Activated CD4-positive, alpha-beta T cell treated with anti-CD3 and anti-CD28 coated beads for 36 hours (primary cell): ENCODE data around the gene MTX1. TPM values are rescaled to one million over a fixed set of nuclear protein-coding genes. Genes with fewer than 3 reads are reported as not detected.
"Not testable (repeated sequence)": the region's sequence is repeated elsewhere in the genome, so short reads cannot be mapped to it uniquely, and the experiment has no call there.

ENCODE experiments used
- ATAC-seq: fragments of 200-7000 bp; cut with Tn5 transposase; one replicate; pipeline ENCODE4 v1.10.0; 2021; ENCODE audit warnings: mild to moderate bottlenecking, moderate library complexity
- CTCF ChIA-PET: fragments of 350-600 bp; sonication (Branson Sonifier 250); formaldehyde crosslinking; loops from one replicate; lab custom pipeline; 2021; ENCODE audit warnings: antibody characterized with exemption; lab: Charles Lee
- POLR2A ChIA-PET: fragments of 350-600 bp; sonication (Branson Sonifier 250); formaldehyde crosslinking; loops from one replicate; lab custom pipeline; 2021; ENCODE audit warnings: antibody characterized with exemption, inconsistent platforms; lab: Charles Lee
- DNase-seq: peaks from one replicate; pipeline ENCODE4 v3.0.0-alpha.2; 2020
- H3K27ac Mint-ChIP-seq: one replicate; pipeline ENCODE4 v1.8.0; 2021; ENCODE audit warnings: mixed read lengths
- H3K27me3 Mint-ChIP-seq: one replicate; pipeline ENCODE4 v1.8.0; 2021; ENCODE audit warnings: mixed read lengths
- H3K36me3 Mint-ChIP-seq: one replicate; pipeline ENCODE4 v1.8.0; 2021; ENCODE audit warnings: low read depth, mixed read lengths
- H3K4me1 Mint-ChIP-seq: one replicate; pipeline ENCODE4 v1.8.0; 2021; ENCODE audit warnings: mixed read lengths
- H3K4me3 Mint-ChIP-seq: one replicate; pipeline ENCODE4 v1.8.0; 2021; ENCODE audit warnings: mild to moderate bottlenecking, moderate library complexity, mixed read lengths
- H3K9me3 Mint-ChIP-seq: one replicate; pipeline ENCODE4 v1.8.0; 2021; ENCODE audit warnings: low read depth, mixed read lengths
- intact Hi-C, 2 experiments: fragments of 100-400 bp; cut with DNase I in 1 of 2; cut with micrococcal nuclease in 1 of 2; formaldehyde crosslinking; loops; one replicate each; pipeline versions ENCODE4 v1.14.2 to v1.15.1; 2022 to 2024; cut with DNase I, micrococcal nuclease
- total RNA-seq, 2 experiments: library from RNA; stranded (reverse); gene quantifications; one replicate each; pipeline ENCODE4 v1.2.3, GENCODE V29; 2021

MTX1 gene
- total RNA-seq, 2 experiments from 2014 or later: 52.8 to 52.9 TPM

GRCh38 chr1:155189926-155190325 is 18.6 kb upstream of the MTX1 start:
- H3K9me3 Mint-ChIP-seq, POLR2A ChIA-PET, H3K27ac Mint-ChIP-seq, CTCF ChIA-PET, H3K4me3 Mint-ChIP-seq, ATAC-seq, DNase-seq, H3K36me3 Mint-ChIP-seq, H3K27me3 Mint-ChIP-seq: not testable (repeated sequence)
- intact Hi-C loops: loop anchor here (5.0 kb wide), 2 partner anchors 132 to 667 kb away; partner anchors contain the start of genes GON4L (in 1 of the 2), RUSC1 (in 1 of the 2) and SYT11 (in 1 of the 2)
- peaks cover 26% of the 10 kb centered on the region for H3K4me1 Mint-ChIP-seq

- DNase-seq: no peak
- Mint-ChIP-seq H3K9me3 (no peaks in the 10 kb centered on the region), H3K36me3 (peaks cover 5% of the 10 kb centered on the region), H3K4me3 (peak overlapping the region; percentile 46), H3K27me3 (no peaks in the 10 kb centered on the region), H3K4me1 (peaks cover 34% of the 10 kb centered on the region), H3K27ac (peak overlapping the region; percentile 84)
- CTCF ChIA-PET: interaction anchor here (0.7 to 3.7 kb wide), 5 partner anchors 12 to 483 kb away, joined by 3 to 75 read pairs (median 10); partner anchors contain the start of genes KRTCAP2 and TRIM46
- intact Hi-C loops: loop anchor here (2.0 to 5.0 kb wide), 3 partner anchors 15 to 665 kb away; partner anchors contain the start of genes GON4L (in 1 of the 2), RUSC1 (in 1 of the 2) and SYT11 (in 1 of the 2)
- POLR2A ChIA-PET: interaction anchor here (3.3 kb wide), 1 partner anchor 19 kb away, joined by 17 read pairs; the partner anchor contains the start of genes KRTCAP2 and TRIM46
- ATAC-seq: no peak
Measured at GRCh38 chr1:155191904-155192303, 16.6 kb upstream of the MTX1 start.

GRCh38 chr1:155192346-155193274 is 15.9 kb upstream of the MTX1 start:
- peaks cover 34% of the 10 kb centered on the region for H3K4me1 Mint-ChIP-seq
- peak overlapping the region; percentile 96 for H3K27ac Mint-ChIP-seq
- peak; percentile 70 for DNase-seq
- H3K9me3 Mint-ChIP-seq: no peaks in the 10 kb centered on the region
- peaks cover 7% of the 10 kb centered on the region for H3K36me3 Mint-ChIP-seq
- CTCF ChIA-PET: interaction anchor here (0.5 to 3.7 kb wide), 20 partner anchors 12 to 483 kb away, joined by 3 to 75 read pairs (median 7); partner anchors contain the start of genes KRTCAP2, MTX1, THBS3 and TRIM46
- intact Hi-C loops: loop anchor here (1.0 to 5.0 kb wide), 5 partner anchors 16 to 665 kb away; partner anchors contain the start of genes GON4L (in 1 of the 2), RUSC1 (in 1 of the 2), SLC50A1 (in 1 of the 2) and SYT11 (in 1 of the 2)
- no peaks in the 10 kb centered on the region for H3K27me3 Mint-ChIP-seq
- H3K4me3 Mint-ChIP-seq: peak overlapping the region; percentile 94
- peak; percentile 2 for ATAC-seq
- POLR2A ChIA-PET: interaction anchor here (0.6 to 3.3 kb wide), 6 partner anchors 15 to 569 kb away, joined by 3 to 17 read pairs (median 4); partner anchors contain the start of genes KRTCAP2, MTX1, THBS3 and TRIM46

- CTCF ChIA-PET: interaction anchor here (0.5 to 3.7 kb wide), 31 partner anchors 8 to 1720 kb away, joined by 3 to 75 read pairs (median 5); partner anchors contain the start of genes KRTCAP2, MTX1, THBS3 and TRIM46
Measured at GRCh38 chr1:155193275-155193990, 15.1 kb upstream of the MTX1 start.

GRCh38 chr1:155193991-155194240 is 14.6 kb upstream of the MTX1 start:
- H3K36me3 Mint-ChIP-seq, H3K9me3 Mint-ChIP-seq, DNase-seq, ATAC-seq, H3K27me3 Mint-ChIP-seq: not testable (repeated sequence)
- Mint-ChIP-seq H3K27ac (peak overlapping the region; percentile 96), H3K4me3 (peak overlapping the region; percentile 94), H3K4me1 (peaks cover 31% of the 10 kb centered on the region)
- intact Hi-C loops: loop anchor here (1.0 to 5.0 kb wide), 16 partner anchors 14 to 663 kb away; partner anchors contain the start of genes MTX1 (in 2 of the 2), CKS1B (in 1 of the 2), CLK2 (in 1 of the 2) and FDPS (in 1 of the 2)
- ChIA-PET POLR2A (interaction anchor here (0.6 to 3.3 kb wide), 9 partner anchors 15 to 974 kb away, joined by 3 to 17 read pairs (median 4); partner anchors contain the start of genes KRTCAP2, TRIM46 and UBAP2L), CTCF (interaction anchor here (0.5 to 3.7 kb wide), 30 partner anchors 8 to 1720 kb away, joined by 3 to 75 read pairs (median 5); partner anchors contain the start of genes KRTCAP2, MTX1, THBS3 and TRIM46)

More at GRCh38 chr1:155193275-155193990, 15.1 kb upstream of the MTX1 start:
- Mint-ChIP-seq H3K27ac (peak overlapping the region; percentile 96), H3K36me3 (peaks cover 7% of the 10 kb centered on the region), H3K4me1 (peaks cover 31% of the 10 kb centered on the region), H3K4me3 (peak overlapping the region; percentile 94), H3K9me3 (no peaks in the 10 kb centered on the region), H3K27me3 (no peaks in the 10 kb centered on the region)
- intact Hi-C loops: loop anchor here (1.0 to 5.0 kb wide), 5 partner anchors 17 to 664 kb away; partner anchors contain the start of genes GON4L (in 1 of the 2), RUSC1 (in 1 of the 2), SLC50A1 (in 1 of the 2) and SYT11 (in 1 of the 2)
- ATAC-seq (peak; percentile 62), DNase-seq (peak; percentile 89)
- POLR2A ChIA-PET: interaction anchor here (0.6 to 3.3 kb wide), 9 partner anchors 15 to 973 kb away, joined by 3 to 17 read pairs (median 3); partner anchors contain the start of genes KRTCAP2, MTX1, THBS3 and TRIM46

GRCh38 chr1:155195201-155196102 is 13.0 kb upstream of the MTX1 start:
- Mint-ChIP-seq H3K27me3 (no peaks in the 10 kb centered on the region), H3K9me3 (no peaks in the 10 kb centered on the region), H3K4me1 (peaks cover 31% of the 10 kb centered on the region), H3K4me3 (peak overlapping the region; percentile 94), H3K27ac (peak overlapping the region; percentile 63), H3K36me3 (peaks cover 9% of the 10 kb centered on the region)
- intact Hi-C loops: loop anchor here in 1 of 2 experiments (2.0 kb wide), 1 partner anchor 13 kb away; the partner anchor contains the start of gene MTX1
- POLR2A ChIA-PET: interaction anchor here (0.6 to 3.3 kb wide), 7 partner anchors 14 to 115 kb away, joined by 3 to 17 read pairs (median 4); partner anchors contain the start of genes KRTCAP2, SCAMP3 and TRIM46
- CTCF ChIA-PET: interaction anchor here (0.6 to 3.7 kb wide), 7 partner anchors 11 to 259 kb away, joined by 3 to 75 read pairs (median 4); partner anchors contain the start of genes KRTCAP2, PMVK and TRIM46
- DNase-seq (no peak), ATAC-seq (no peak)

GRCh38 chr1:155196103-155196892 is 12.2 kb upstream of the MTX1 start:
- ATAC-seq: no peak
- CTCF ChIA-PET: interaction anchor here (1.0 to 1.3 kb wide), 2 partner anchors 11 to 23 kb away, joined by 4 read pairs; partner anchors contain the start of gene KRTCAP2
- POLR2A ChIA-PET: no interaction called here
- no peaks in the 10 kb centered on the region for H3K27me3 Mint-ChIP-seq
- DNase-seq: no peak
- H3K27ac Mint-ChIP-seq: no peak overlapping the region
- intact Hi-C loops: no loop called here
- peaks cover 31% of the 10 kb centered on the region for H3K4me1 Mint-ChIP-seq
- no peaks in the 10 kb centered on the region for H3K9me3 Mint-ChIP-seq
- H3K4me3 Mint-ChIP-seq: peak overlapping the region; percentile 94
- peaks cover 9% of the 10 kb centered on the region for H3K36me3 Mint-ChIP-seq

- no peaks in the 10 kb centered on the region for H3K9me3 Mint-ChIP-seq
- no peak for DNase-seq
- CTCF ChIA-PET: interaction anchor here (0.6 to 1.1 kb wide), 2 partner anchors 9 to 10 kb away, joined by 3 to 6 read pairs; partner anchors contain the start of gene THBS3
- peaks cover 28% of the 10 kb centered on the region for H3K4me1 Mint-ChIP-seq
- no peaks in the 10 kb centered on the region for H3K27me3 Mint-ChIP-seq
- H3K4me3 Mint-ChIP-seq: no peak overlapping the region
- no peak for ATAC-seq
- intact Hi-C loops: no loop called here
- H3K36me3 Mint-ChIP-seq: peaks cover 9% of the 10 kb centered on the region
- no peak overlapping the region for H3K27ac Mint-ChIP-seq
- POLR2A ChIA-PET: no interaction called here
Measured at GRCh38 chr1:155196893-155197638, 11.4 kb upstream of the MTX1 start.
